Jurkat, Clone E6-1 (cell line): ENCODE measurements around the gene PTGR2.
"Not testable (repeated sequence)": the region's sequence is repeated elsewhere in the genome, so short reads cannot be mapped to it uniquely, and the experiment has no call there.

ENCODE experiments used
- DNase-seq: peaks from one replicate; pipeline ENCODE4 v3.0.0-alpha.2; 2011; ENCODE audit warnings: low read depth, low spot score
- H3K4me3 ChIP-seq: 2 replicates; pipeline ENCODE4 v1.5.1; 2011; ENCODE audit warnings: mild to moderate bottlenecking, low read length, control low read depth, moderate library complexity

PTGR2 gene

GRCh38 chr14:73829526-73830431 is 21.9 kb upstream of the PTGR2 start:
- H3K4me3 ChIP-seq, result no peak overlapping the region
- no peak for DNase-seq

- no peak for DNase-seq
- H3K4me3 ChIP-seq, result no peak overlapping the region
Measured at GRCh38 chr14:73833034-73833433, 18.6 kb upstream of the PTGR2 start.

GRCh38 chr14:73833530-73834260 is 17.9 kb upstream of the PTGR2 start:
- H3K4me3 ChIP-seq, result no peak overlapping the region
- DNase-seq, result no peak

GRCh38 chr14:73834261-73834625 is 17.4 kb upstream of the PTGR2 start:
- no peak for DNase-seq
- no peak overlapping the region for H3K4me3 ChIP-seq

GRCh38 chr14:73838293-73839034 is 13.2 kb upstream of the PTGR2 start:
- not testable (repeated sequence) for H3K4me3 ChIP-seq, DNase-seq

GRCh38 chr14:73842201-73842600 is 9.4 kb upstream of the PTGR2 start:
- DNase-seq, result no peak
- H3K4me3 ChIP-seq, result no peak overlapping the region

- DNase-seq, result no peak
- no peak overlapping the region for H3K4me3 ChIP-seq
Measured at GRCh38 chr14:73842851-73843250, 8.8 kb upstream of the PTGR2 start.

GRCh38 chr14:73843296-73843695 is 8.3 kb upstream of the PTGR2 start:
- no peak for DNase-seq
- H3K4me3 ChIP-seq, result no peak overlapping the region

- no peak overlapping the region for H3K4me3 ChIP-seq
- no peak for DNase-seq
Measured at GRCh38 chr14:73846947-73847346, 4.7 kb upstream of the PTGR2 start.

GRCh38 chr14:73851000-73851399 is 631 bp upstream of the PTGR2 start:
- H3K4me3 ChIP-seq, result peak overlapping the region; percentile 87
- DNase-seq, result no peak

GRCh38 chr14:73859145-73859544 is 7.5 kb downstream of the PTGR2 start:
- no peak overlapping the region for H3K4me3 ChIP-seq
- no peak for DNase-seq

GRCh38 chr14:73861073-73861472 is 9.4 kb downstream of the PTGR2 start:
- DNase-seq, result no peak
- no peak overlapping the region for H3K4me3 ChIP-seq

GRCh38 chr14:73862480-73862879 is 10.8 kb downstream of the PTGR2 start:
- no peak for DNase-seq
- no peak overlapping the region for H3K4me3 ChIP-seq

GRCh38 chr14:73863209-73863608 is 11.6 kb downstream of the PTGR2 start:
- no peak for DNase-seq
- H3K4me3 ChIP-seq, result no peak overlapping the region

- DNase-seq, result no peak
- H3K4me3 ChIP-seq, result no peak overlapping the region
Measured at GRCh38 chr14:73865534-73866113, 14.0 kb downstream of the PTGR2 start.

- not testable (repeated sequence) for H3K4me3 ChIP-seq, DNase-seq
Measured at GRCh38 chr14:73869754-73870153, 18.1 kb downstream of the PTGR2 start.

- DNase-seq, result no peak
- no peak overlapping the region for H3K4me3 ChIP-seq
Measured at GRCh38 chr14:73870525-73871235, 19.0 kb downstream of the PTGR2 start.

- no peak overlapping the region for H3K4me3 ChIP-seq
- DNase-seq, result no peak
Measured at GRCh38 chr14:73873660-73874059, 22.0 kb downstream of the PTGR2 start.

- DNase-seq, result no peak
- no peak overlapping the region for H3K4me3 ChIP-seq
Measured at GRCh38 chr14:73877790-73878189, 26.2 kb downstream of the PTGR2 start.
